NB4 (cell line): ENCODE measurements around the gene ADAP1.

Experiments used
- DNase-seq: peaks from one replicate; pipeline ENCODE4 v3.0.0; 2010; ENCODE audit warnings: low read depth
- H3K4me3 ChIP-seq: one replicate; pipeline ENCODE4 v1.5.1; 2011; ENCODE audit warnings: mild to moderate bottlenecking, low read depth, low read length, moderate library complexity
- CTCF ChIP-seq: IDR thresholded peaks from one replicate; pipeline ENCODE4 v1.5.1; 2012; ENCODE audit warnings: low read depth, low read length
- MYC ChIP-seq: IDR thresholded peaks from 2 replicates; pipeline ENCODE4 v1.6.1; 2011; ENCODE audit warnings: low read depth, low read length
- POLR2A ChIP-seq: IDR thresholded peaks from 2 replicates; pipeline ENCODE4 v1.6.1; 2011; ENCODE audit warnings: mild to moderate bottlenecking; ENCODE audit not compliant: insufficient read length; ENCODE audit errors: extremely low read depth
- TF ChIP-seq, protein P1 (sequence below): IDR thresholded peaks from 2 replicates; pipeline ENCODE4 v1.6.1; 2011; ENCODE audit warnings: low read depth, low read length

Gene ADAP1

GRCh38 chr7:939843-940242 lies 14.6 kb downstream of the ADAP1 start:
- TF ChIP-seq, protein P1, sequence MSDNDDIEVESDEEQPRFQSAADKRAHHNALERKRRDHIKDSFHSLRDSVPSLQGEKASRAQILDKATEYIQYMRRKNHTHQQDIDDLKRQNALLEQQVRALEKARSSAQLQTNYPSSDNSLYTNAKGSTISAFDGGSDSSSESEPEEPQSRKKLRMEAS = no peak
- TF ChIP-seq MYC (no peak), CTCF (no peak), POLR2A (no peak)
- no peak overlapping the region for H3K4me3 ChIP-seq
- DNase-seq = no peak

GRCh38 chr7:938546-939185 lies 15.8 kb downstream of the ADAP1 start:
- no peak overlapping the region for H3K4me3 ChIP-seq
- TF ChIP-seq POLR2A = no peak
- TF ChIP-seq MYC = no peak
- TF ChIP-seq, protein P1 = no peak
- TF ChIP-seq CTCF = no peak
- no peak for DNase-seq

DNA sequence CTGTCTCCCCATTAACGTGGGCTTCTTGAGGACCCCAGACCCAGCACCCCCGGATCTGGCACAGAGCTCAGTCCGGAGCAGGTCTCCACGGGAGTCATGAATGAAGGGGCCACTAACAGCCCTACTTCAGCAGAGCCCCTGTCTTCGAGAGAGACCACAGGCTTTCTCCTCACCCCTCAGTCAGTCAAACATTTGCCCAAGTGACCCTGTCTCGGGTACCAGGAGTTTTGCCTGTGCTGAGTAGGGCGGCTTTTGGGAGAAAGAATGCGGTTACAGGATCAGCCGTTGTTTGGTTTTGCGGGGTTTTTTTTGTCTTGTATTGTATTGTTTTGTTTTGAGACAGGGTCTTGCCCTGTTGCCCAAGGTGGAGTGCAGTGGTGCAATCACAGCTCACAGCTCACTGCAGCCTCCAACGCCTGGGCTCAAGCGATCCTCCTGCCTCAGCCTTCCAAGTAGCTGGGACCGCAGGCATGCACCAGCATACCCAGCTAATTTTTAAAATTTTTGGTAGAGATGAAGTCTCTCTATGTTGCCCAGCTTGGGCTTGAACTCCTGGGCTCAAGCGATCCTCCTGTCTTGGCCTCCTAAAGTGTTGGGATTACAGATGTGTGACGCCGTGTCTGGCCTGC lies 16.5 kb downstream of the ADAP1 start:
- no peak overlapping the region for H3K4me3 ChIP-seq
- DNase-seq = peak; percentile 35
- TF ChIP-seq CTCF = no peak
- TF ChIP-seq MYC = no peak
- no peak for TF ChIP-seq POLR2A
- TF ChIP-seq, protein P1 = no peak

DNA sequence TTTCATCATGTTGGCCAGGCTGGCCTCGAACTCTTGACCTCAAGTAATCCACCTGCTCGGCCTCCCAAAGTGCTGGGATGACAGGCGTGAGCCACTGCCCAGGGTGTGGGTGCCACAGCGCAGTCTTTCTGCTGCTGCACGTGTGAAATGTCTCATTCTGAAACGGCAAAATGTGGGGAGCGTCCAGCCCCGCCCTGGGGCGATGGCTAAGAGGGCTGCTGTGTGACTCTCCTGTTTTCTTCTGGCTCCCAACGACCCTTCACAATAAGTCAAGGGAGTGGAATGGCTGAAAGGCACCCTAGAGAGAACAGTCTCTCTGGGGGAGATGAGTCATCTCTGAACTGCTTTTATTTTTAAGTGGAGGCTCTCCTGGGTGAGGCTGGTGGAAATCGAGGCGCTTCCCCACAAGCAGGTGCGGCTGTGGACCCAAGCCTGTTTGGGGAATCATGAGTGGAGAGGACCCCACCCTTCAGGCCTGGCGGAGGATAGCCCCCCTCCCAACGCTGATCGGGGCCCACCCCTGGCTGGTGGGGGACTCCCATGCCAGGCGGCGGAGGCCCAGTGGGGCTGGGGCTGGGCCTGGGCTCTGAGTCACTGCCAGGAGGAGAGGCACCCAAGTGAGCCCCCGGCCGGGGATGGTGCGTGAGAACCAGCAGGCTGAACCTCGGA lies 18.0 kb downstream of the ADAP1 start:
- no peak overlapping the region for H3K4me3 ChIP-seq
- DNase-seq = peak; percentile 94
- no peak for TF ChIP-seq CTCF
- no peak for TF ChIP-seq MYC
- TF ChIP-seq, protein P1 = no peak; the same call in 1 of the 2 replicates
- TF ChIP-seq POLR2A = no peak

- TF ChIP-seq MYC (no peak), CTCF (no peak), POLR2A (no peak)
- TF ChIP-seq, protein P1 = no peak
- DNase-seq = no peak
- no peak overlapping the region for H3K4me3 ChIP-seq
Measured at GRCh38 chr7:935874-936385, 18.6 kb downstream of the ADAP1 start.
